ENCODE measurements around the gene TCF7L1.

DNA sequence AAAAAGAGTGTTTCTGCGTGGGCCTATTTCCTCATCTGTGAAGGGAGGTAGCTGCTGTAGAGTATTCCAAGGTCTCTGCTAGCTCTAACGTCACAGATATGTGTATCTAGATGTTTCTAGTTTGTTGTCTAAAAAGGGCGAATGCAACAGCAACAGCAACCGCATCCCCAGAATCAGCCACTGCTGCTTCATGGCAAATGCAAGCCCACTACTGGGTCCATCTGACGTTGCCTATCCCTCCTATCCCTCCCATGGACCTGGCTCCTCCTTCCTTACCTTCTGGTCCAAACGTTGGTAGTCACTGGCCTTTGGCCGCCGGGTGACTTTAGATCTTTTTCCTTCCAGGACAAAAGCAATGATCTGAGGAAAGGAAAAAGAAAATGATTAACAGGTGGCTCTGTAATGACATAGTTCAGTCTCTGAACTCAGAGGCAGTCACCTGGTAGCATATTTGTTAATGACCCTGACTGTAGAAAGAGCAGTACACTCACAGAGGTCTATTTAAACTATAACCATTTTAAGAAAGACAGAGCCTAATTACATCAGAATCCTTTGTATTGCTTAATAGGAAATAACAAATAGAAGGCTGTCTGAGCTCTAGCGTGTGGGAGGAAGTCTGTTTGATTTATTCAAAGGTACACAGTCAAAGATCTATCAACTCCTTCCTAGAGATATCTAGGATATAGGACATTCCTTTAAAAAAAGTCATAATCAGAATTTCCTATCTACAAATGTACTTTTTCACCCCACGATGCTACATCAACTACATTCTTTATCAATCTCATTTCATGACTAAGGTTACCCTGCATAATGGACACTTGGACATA lies 191.7 kb downstream of the TCF7L1 start:
- TF ChIP-seq, protein P1, sequence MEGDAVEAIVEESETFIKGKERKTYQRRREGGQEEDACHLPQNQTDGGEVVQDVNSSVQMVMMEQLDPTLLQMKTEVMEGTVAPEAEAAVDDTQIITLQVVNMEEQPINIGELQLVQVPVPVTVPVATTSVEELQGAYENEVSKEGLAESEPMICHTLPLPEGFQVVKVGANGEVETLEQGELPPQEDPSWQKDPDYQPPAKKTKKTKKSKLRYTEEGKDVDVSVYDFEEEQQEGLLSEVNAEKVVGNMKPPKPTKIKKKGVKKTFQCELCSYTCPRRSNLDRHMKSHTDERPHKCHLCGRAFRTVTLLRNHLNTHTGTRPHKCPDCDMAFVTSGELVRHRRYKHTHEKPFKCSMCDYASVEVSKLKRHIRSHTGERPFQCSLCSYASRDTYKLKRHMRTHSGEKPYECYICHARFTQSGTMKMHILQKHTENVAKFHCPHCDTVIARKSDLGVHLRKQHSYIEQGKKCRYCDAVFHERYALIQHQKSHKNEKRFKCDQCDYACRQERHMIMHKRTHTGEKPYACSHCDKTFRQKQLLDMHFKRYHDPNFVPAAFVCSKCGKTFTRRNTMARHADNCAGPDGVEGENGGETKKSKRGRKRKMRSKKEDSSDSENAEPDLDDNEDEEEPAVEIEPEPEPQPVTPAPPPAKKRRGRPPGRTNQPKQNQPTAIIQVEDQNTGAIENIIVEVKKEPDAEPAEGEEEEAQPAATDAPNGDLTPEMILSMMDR (IDR thresholded peaks at IDR 0.05; ENCODE audit: insufficient read depth, low read depth, low read length) = no peak
- no peak for TF ChIP-seq EZH2 (IDR thresholded peaks at IDR 0.05; ENCODE audit: insufficient read depth, low read length)

Data from astrocyte (in vitro differentiated cells and primary cell).